ENCODE results near the gene ADAM19.

Gene ADAM19

DNA sequence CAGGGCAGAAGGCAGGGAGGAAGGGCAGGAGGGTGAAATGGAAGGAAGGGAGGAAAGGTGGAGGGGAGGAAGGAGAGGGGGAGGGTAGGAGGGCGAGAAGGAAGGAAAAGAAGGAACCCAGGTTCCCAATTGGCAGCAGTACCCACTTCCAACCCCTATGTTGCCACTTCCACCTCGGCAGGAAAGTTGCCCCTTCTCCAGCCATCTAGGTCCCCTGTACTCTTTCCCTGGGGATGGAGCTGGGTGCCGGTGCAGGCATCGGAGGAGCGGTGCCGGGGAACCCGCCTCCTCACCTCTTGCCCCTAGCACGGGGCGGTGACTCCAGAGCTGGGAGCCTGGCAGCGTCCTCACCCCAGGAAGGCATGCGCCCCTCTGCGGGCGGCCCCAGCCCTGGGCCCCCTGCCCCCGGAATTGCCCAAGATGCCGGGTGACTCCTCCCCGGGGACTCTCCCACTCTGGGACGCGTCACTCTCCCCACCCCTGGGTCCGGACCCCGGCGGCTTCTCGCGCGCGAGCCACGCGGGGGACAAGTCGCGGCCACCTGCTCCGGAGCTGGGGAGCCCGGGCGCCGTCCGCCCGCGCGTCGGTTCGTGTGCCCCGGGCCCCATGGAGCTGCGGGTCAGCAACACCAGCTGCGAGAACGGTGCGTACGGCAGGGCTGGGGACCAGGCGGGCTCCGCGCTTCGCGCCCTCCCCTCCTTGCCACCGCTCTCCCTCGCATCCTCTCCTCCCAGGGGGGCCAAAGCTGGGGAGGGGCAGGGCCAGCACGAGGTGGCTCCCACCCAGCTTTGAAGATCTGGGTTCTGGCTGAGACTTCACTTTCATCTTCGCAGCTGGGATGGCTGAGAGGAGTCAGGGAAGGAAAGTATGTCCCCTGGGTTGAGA, 115.6 kb downstream of the ADAM19 start, which contains the start of gene NIPAL4:
TSS of gene NIPAL4 (plus strand) at position 499 of the 885 bp plus-strand sequence. CDS start at position 607, 108 bp downstream.
- TF ChIP-seq, protein P1, sequence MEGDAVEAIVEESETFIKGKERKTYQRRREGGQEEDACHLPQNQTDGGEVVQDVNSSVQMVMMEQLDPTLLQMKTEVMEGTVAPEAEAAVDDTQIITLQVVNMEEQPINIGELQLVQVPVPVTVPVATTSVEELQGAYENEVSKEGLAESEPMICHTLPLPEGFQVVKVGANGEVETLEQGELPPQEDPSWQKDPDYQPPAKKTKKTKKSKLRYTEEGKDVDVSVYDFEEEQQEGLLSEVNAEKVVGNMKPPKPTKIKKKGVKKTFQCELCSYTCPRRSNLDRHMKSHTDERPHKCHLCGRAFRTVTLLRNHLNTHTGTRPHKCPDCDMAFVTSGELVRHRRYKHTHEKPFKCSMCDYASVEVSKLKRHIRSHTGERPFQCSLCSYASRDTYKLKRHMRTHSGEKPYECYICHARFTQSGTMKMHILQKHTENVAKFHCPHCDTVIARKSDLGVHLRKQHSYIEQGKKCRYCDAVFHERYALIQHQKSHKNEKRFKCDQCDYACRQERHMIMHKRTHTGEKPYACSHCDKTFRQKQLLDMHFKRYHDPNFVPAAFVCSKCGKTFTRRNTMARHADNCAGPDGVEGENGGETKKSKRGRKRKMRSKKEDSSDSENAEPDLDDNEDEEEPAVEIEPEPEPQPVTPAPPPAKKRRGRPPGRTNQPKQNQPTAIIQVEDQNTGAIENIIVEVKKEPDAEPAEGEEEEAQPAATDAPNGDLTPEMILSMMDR (IDR thresholded peaks at IDR 0.05), result no peak
- H3K36me3 ChIP-seq, result no peaks in the 10 kb centered on the region
- peaks cover 22 to 30% of the 10 kb centered on the region in 2 experiments for H3K4me1 ChIP-seq (ENCODE audit: control insufficient read depth in 1 of 2, insufficient read depth in 1 of 2, low read depth in 1 of 2, low read length in 1 of 2)
- peaks cover 56% of the 10 kb centered on the region for H3K27me3 ChIP-seq
- no peak within 1 kb of the TSS for H3K27ac ChIP-seq
- H3K4me3 ChIP-seq (ENCODE audit: low read depth in 1 of 2, low read length in 1 of 2), result peak within 1 kb of the TSS; percentile 10 to 41
- H3K9me3 ChIP-seq, result no peaks in the 10 kb centered on the region

DNA sequence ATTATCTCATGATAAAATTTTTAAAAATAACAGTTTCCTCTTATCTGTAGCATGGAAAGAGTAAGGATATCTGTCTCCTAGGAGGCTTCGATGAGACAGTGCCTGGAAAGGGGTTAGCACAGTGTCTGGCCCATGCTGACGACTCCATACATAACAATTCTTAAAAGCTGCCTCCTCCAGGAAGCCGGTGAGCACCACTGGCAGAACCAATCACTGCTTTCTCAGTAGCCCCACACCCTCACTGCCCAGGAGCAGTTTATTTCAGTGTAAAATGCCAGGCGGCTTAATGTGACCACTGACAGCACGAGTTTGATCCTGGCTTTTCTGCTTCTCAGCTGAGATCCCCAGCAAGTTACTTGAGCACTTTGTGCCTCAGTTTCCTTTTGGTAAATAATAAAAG, 116.7 kb downstream of the ADAM19 start:
- H3K36me3 ChIP-seq, result no peaks in the 10 kb centered on the region
- H3K4me1 ChIP-seq (ENCODE audit: control insufficient read depth in 1 of 2, insufficient read depth in 1 of 2, low read depth in 1 of 2, low read length in 1 of 2), result peaks cover 12 to 18% of the 10 kb centered on the region in 2 experiments
- no peaks in the 10 kb centered on the region for H3K9me3 ChIP-seq
- no peak overlapping the region for H3K27ac ChIP-seq
- peaks cover 66% of the 10 kb centered on the region for H3K27me3 ChIP-seq
- TF ChIP-seq, protein P1 (IDR thresholded peaks at IDR 0.05), result no peak
- no peak overlapping the region for H3K4me3 ChIP-seq (ENCODE audit: low read depth in 1 of 2, low read length in 1 of 2)

DNA sequence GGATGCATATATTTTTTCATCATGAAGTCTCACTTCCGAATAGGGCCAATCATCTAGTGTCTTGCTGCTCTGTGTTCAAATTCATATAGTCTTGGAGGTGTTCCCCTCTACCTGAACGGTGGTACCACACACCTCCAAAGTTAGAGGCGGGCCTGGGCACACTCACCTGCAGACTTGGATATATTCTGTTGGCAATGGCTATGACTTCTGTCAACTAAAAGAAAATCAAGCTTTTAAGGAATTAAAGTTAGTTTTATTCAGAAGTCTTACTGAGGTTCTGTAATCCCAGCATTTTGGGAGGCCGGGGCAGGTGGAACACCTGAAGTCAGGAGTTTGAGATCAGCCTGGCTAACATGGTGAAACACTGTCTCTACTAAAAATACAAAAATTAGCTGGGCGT, 118.2 kb downstream of the ADAM19 start:
- Histone ChIP-seq H3K4me1 (ENCODE audit: control insufficient read depth in 1 of 2, insufficient read depth in 1 of 2, low read depth in 1 of 2, low read length in 1 of 2) (peaks cover 12 to 17% of the 10 kb centered on the region in 2 experiments), H3K27ac (no peak overlapping the region), H3K27me3 (peaks cover 63% of the 10 kb centered on the region), H3K4me3 (ENCODE audit: low read depth in 1 of 2, low read length in 1 of 2) (no peak overlapping the region), H3K36me3 (no peaks in the 10 kb centered on the region), H3K9me3 (no peaks in the 10 kb centered on the region)
- TF ChIP-seq, protein P1 (IDR thresholded peaks at IDR 0.05), result no peak

DNA sequence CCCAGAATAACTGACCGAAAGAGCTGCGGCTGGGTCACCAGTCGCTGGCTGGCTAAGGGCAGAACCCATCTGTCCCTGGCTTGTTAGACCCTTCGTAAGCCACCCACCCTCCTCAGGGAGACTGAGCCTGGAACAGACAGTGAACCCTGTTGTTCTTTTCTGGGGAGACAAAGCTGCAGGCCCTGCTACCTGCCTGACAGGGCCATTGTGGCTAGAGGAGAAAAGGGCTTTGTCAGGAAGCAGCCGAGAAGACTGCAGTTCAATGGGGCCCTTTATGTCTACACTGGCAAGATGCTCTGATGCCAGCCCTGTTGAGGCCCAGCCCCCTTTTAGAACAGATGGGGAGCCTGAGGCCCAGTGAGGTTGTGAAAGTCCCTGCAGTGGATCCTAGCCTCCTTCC, 119.3 kb downstream of the ADAM19 start:
- no peak overlapping the region for H3K4me3 ChIP-seq (ENCODE audit: low read depth in 1 of 2, low read length in 1 of 2)
- no peaks in the 10 kb centered on the region for H3K9me3 ChIP-seq
- H3K36me3 ChIP-seq, result no peaks in the 10 kb centered on the region
- H3K4me1 ChIP-seq (ENCODE audit: control insufficient read depth in 1 of 2, insufficient read depth in 1 of 2, low read depth in 1 of 2, low read length in 1 of 2), result peaks cover 12 to 17% of the 10 kb centered on the region in 2 experiments
- peaks cover 52% of the 10 kb centered on the region for H3K27me3 ChIP-seq
- no peak overlapping the region for H3K27ac ChIP-seq
- TF ChIP-seq, protein P1 (IDR thresholded peaks at IDR 0.05), result no peak

DNA sequence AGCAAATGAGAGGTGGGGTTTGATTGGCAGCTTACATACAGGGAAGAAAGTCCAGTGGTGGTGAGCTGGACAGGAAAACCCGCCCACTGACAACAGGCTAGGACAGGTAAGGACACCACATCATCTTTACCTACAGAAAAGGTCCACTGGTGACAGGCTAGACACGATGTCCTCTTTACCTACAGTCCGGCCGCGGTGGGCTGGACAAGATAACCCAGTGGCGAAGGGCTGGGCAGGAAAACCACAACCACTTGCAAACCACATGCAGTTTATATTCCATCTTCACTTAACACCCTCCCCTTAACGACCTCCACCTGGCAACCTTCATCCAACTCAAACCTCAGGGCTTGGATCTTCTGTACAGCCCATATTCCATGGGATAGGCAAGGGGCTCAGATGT, 120.5 kb downstream of the ADAM19 start:
- Histone ChIP-seq H3K4me3 (ENCODE audit: low read depth in 1 of 2, low read length in 1 of 2) (no peak overlapping the region), H3K4me1 (ENCODE audit: control insufficient read depth in 1 of 2, insufficient read depth in 1 of 2, low read depth in 1 of 2, low read length in 1 of 2) (peaks cover 8 to 13% of the 10 kb centered on the region in 2 experiments), H3K27me3 (peaks cover 39% of the 10 kb centered on the region), H3K9me3 (no peaks in the 10 kb centered on the region), H3K27ac (no peak overlapping the region), H3K36me3 (no peaks in the 10 kb centered on the region)
- TF ChIP-seq, protein P1 (IDR thresholded peaks at IDR 0.05), result no peak
